AG04450 (cell line): ENCODE results near the gene PLXDC2. TPM values are rescaled to one million over a fixed set of nuclear protein-coding genes. Genes with fewer than 3 reads are reported as not detected.

Experiments
- CTCF ChIA-PET: fragments of 300-600, 350-600 bp; formaldehyde crosslinking; extraction: SDS; loops from one replicate; lab custom pipeline; 2022; ENCODE audit warnings: antibody characterized with exemption, inconsistent platforms; lab: Charles Lee
- POLR2A ChIA-PET: fragments of 350-600 bp; formaldehyde crosslinking; extraction: SDS; loops from one replicate; lab custom pipeline; 2021; ENCODE audit warnings: antibody characterized with exemption, inconsistent platforms; lab: Yijun Ruan, JAX
- DNase-seq: peaks from one replicate; pipeline ENCODE4 v3.0.0-alpha.2; 2011; ENCODE audit warnings: low read depth, low spot score
- H3K27ac ChIP-seq: one replicate; pipeline ENCODE4 v1.5.1; 2012; ENCODE audit warnings: low read depth, low read length, control low read depth
- H3K27me3 ChIP-seq: one replicate; pipeline ENCODE4 v1.6.0; 2012; ENCODE audit warnings: low read length; ENCODE audit not compliant: control insufficient read depth, insufficient read depth
- H3K4me3 ChIP-seq: 2 replicates; pipeline ENCODE4 v1.5.1; 2011; ENCODE audit warnings: mild to moderate bottlenecking, low read depth, low read length, control low read depth
- H3K9me3 ChIP-seq: 2 replicates; pipeline ENCODE4 v1.5.1; 2012; ENCODE audit warnings: low read length; ENCODE audit not compliant: control insufficient read depth, insufficient read depth
- polyA plus RNA-seq: library from polyadenylated mRNA; depleted of rRNA; stranded (reverse); fragments of >200 nt; gene quantifications from 2 replicates; pipeline ENCODE4 v1.2.3, GENCODE V29; 2011
- TF ChIP-seq, protein P1 (sequence below): IDR thresholded peaks from 2 replicates; pipeline ENCODE4 v1.5.1; 2011; ENCODE audit warnings: low read depth, low read length, control low read depth, inconsistent platforms

Gene PLXDC2
- polyA plus RNA-seq, 1 experiment = 10.4 TPM

DNA sequence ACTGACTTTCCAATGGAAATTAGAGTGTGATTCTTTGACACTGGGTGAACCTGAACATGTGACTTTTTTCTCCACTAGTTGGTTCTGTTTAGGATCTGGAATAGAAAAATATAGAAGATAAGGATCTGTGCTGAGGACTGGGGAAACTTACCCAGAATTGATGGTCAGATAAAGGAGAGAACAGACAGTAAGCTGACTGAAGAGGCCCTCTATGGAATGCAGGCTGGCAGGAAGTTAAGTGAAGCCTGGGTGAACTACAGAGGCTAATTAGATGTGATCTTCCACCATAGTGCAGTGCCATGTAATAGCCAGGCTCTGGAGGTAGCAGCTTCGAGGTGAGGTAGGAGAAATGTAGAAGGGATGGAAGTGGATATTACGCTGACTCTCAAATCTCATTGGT, 455.3 kb downstream of the PLXDC2 start:
- DNase-seq = no peak
- Histone ChIP-seq H3K9me3 (no peaks in the 10 kb centered on the region; the same call in 1 of the 2 replicates), H3K27me3 (no peaks in the 10 kb centered on the region), H3K27ac (no peak overlapping the region), H3K4me3 (no peak overlapping the region)
- ChIA-PET POLR2A (no interaction called here), CTCF (no interaction called here)
- TF ChIP-seq, protein P1, sequence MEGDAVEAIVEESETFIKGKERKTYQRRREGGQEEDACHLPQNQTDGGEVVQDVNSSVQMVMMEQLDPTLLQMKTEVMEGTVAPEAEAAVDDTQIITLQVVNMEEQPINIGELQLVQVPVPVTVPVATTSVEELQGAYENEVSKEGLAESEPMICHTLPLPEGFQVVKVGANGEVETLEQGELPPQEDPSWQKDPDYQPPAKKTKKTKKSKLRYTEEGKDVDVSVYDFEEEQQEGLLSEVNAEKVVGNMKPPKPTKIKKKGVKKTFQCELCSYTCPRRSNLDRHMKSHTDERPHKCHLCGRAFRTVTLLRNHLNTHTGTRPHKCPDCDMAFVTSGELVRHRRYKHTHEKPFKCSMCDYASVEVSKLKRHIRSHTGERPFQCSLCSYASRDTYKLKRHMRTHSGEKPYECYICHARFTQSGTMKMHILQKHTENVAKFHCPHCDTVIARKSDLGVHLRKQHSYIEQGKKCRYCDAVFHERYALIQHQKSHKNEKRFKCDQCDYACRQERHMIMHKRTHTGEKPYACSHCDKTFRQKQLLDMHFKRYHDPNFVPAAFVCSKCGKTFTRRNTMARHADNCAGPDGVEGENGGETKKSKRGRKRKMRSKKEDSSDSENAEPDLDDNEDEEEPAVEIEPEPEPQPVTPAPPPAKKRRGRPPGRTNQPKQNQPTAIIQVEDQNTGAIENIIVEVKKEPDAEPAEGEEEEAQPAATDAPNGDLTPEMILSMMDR = no peak

GRCh38 chr10:20272608-20273007, 456.4 kb downstream of the PLXDC2 start:
- ChIA-PET CTCF (no interaction called here), POLR2A (no interaction called here)
- H3K9me3 ChIP-seq = no peaks in the 10 kb centered on the region; the same call in 1 of the 2 replicates
- TF ChIP-seq, protein P1 = no peak
- H3K27ac ChIP-seq = no peak overlapping the region
- no peak for DNase-seq
- H3K27me3 ChIP-seq = no peaks in the 10 kb centered on the region
- no peak overlapping the region for H3K4me3 ChIP-seq

DNA sequence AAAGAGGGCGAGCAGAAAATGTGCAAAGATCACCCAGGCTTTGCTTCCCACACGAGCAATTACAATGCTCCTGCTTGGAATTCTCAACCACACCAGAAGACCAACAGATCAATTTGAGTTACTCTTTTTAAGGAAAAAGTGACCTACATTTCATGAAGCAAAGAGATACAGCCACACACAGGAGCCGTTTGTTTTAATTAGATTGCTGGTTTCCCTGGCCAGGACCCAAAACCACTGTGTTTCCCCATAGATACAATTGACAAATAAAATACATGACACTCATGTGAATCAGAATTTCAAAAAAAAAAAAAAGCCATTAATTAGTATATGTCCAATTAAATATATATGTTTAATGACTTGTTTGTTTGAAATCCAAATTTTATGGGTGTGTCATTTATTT, 458.3 kb downstream of the PLXDC2 start:
- H3K4me3 ChIP-seq = no peak overlapping the region
- ChIA-PET POLR2A (no interaction called here), CTCF (no interaction called here)
- no peaks in the 10 kb centered on the region; the same call in 1 of the 2 replicates for H3K9me3 ChIP-seq
- TF ChIP-seq, protein P1 = no peak
- no peak for DNase-seq
- no peak overlapping the region for H3K27ac ChIP-seq
- H3K27me3 ChIP-seq = no peaks in the 10 kb centered on the region

GRCh38 chr10:20276127-20276979, 460.1 kb downstream of the PLXDC2 start:
- no peaks in the 10 kb centered on the region; the same call in 1 of the 2 replicates for H3K9me3 ChIP-seq
- TF ChIP-seq, protein P1 = no peak
- H3K27ac ChIP-seq = no peak overlapping the region
- no peak for DNase-seq
- CTCF ChIA-PET = no interaction called here
- H3K4me3 ChIP-seq = no peak overlapping the region
- POLR2A ChIA-PET = no interaction called here
- H3K27me3 ChIP-seq = no peaks in the 10 kb centered on the region

DNA sequence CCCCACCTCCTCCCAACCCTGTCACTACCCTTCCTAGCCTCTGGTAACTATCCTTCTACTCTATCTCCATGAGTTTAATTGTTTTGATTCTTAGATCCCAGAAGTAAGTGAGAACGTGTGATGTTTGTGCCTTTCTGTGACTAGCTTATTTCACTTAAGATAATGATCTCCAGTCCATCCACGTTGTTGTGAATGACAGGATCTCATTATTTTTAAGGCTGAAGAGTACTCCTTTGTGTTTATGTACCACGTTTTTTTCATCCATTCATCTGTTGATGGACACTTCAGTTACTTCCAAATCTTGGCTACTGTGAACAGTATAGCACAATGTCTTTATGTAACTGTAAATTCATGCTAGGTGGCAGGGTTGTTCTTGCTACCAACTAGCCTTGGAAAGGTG, 461.6 kb downstream of the PLXDC2 start:
- TF ChIP-seq, protein P1 = no peak
- Histone ChIP-seq H3K27ac (no peak overlapping the region), H3K27me3 (no peaks in the 10 kb centered on the region), H3K4me3 (no peak overlapping the region), H3K9me3 (no peaks in the 10 kb centered on the region; the same call in 1 of the 2 replicates)
- DNase-seq = no peak
- POLR2A ChIA-PET = no interaction called here
- CTCF ChIA-PET = no interaction called here
